Measurements from ENCODE around the gene POTEJ.
"Not testable (repeated sequence)": the region's sequence is repeated elsewhere in the genome, so short reads cannot be mapped to it uniquely, and the experiment has no call there.

DNA sequence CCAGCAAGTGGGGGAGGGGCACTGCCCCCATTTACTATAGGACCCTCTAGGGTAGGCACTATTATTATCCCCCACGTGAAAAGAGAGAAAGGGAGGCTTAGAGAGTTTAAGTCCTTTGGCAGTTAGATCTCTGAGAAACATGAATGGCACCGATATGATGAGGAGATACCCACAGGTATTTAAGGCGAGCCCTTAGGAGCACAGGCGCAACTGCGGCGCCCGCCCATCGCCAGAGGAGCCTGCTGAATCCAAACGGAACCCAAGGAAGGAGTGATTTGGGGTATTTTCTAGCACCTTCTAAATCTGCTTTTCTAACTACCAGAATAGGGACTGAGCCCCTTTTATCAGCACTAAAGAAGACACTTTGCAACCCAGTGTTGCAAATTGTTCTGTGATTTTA, 11.3 kb upstream of the POTEJ start:
- not testable (repeated sequence) for TF ChIP-seq POLR2A (IDR thresholded peaks at IDR 0.05)
- TF ChIP-seq, protein P1, sequence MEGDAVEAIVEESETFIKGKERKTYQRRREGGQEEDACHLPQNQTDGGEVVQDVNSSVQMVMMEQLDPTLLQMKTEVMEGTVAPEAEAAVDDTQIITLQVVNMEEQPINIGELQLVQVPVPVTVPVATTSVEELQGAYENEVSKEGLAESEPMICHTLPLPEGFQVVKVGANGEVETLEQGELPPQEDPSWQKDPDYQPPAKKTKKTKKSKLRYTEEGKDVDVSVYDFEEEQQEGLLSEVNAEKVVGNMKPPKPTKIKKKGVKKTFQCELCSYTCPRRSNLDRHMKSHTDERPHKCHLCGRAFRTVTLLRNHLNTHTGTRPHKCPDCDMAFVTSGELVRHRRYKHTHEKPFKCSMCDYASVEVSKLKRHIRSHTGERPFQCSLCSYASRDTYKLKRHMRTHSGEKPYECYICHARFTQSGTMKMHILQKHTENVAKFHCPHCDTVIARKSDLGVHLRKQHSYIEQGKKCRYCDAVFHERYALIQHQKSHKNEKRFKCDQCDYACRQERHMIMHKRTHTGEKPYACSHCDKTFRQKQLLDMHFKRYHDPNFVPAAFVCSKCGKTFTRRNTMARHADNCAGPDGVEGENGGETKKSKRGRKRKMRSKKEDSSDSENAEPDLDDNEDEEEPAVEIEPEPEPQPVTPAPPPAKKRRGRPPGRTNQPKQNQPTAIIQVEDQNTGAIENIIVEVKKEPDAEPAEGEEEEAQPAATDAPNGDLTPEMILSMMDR (IDR thresholded peaks at IDR 0.05 in 4 of 5, conservative IDR thresholded peaks at IDR 0.05 in 1 of 5): not testable (repeated sequence)

Measured in gastrocnemius medialis (tissue), 4 donors.